MCF 10A (cell line): ENCODE results near the gene EPHA4. TPM values are rescaled to one million over a fixed set of nuclear protein-coding genes. Genes with fewer than 3 reads are reported as not detected.

Source experiments
- BruUV-seq: library from RNA; stranded (reverse); fragments of 400-500 nt; replicated peaks from 2 replicates; lab custom pipeline; 2021; lab: Mats Ljungman, UMichigan
- CTCF ChIA-PET: fragments of 300-600 bp; sonication (Branson Sonifier 250); formaldehyde crosslinking; extraction: SDS; loops from one replicate; lab custom pipeline; 2021; ENCODE audit warnings: antibody characterized with exemption, inconsistent platforms; lab: Yijun Ruan, JAX
- POLR2A ChIA-PET: fragments of 300-600, 350-650 bp; sonication (Branson Sonifier 250); formaldehyde crosslinking; extraction: SDS; loops from one replicate; lab custom pipeline; 2020; ENCODE audit warnings: antibody characterized with exemption, inconsistent platforms; lab: Yijun Ruan, JAX
- DNase-seq: peaks from one replicate; pipeline ENCODE4 v3.0.0-alpha.2; 2018; ENCODE audit not compliant: unreplicated experiment
- H3K27ac Mint-ChIP-seq: one replicate; pipeline ENCODE4 v1.8.0; 2022; ENCODE audit warnings: mild to moderate bottlenecking, low read depth, mixed read lengths; ENCODE audit not compliant: unreplicated experiment
- H3K27me3 Mint-ChIP-seq: one replicate; pipeline ENCODE4 v1.8.0; 2022; ENCODE audit warnings: mixed read lengths; ENCODE audit not compliant: insufficient read depth, unreplicated experiment
- H3K36me3 Mint-ChIP-seq: one replicate; pipeline ENCODE4 v1.8.0; 2022; ENCODE audit warnings: mild to moderate bottlenecking, moderate library complexity, mixed read lengths; ENCODE audit not compliant: insufficient read depth, unreplicated experiment
- H3K4me1 Mint-ChIP-seq: one replicate; pipeline ENCODE4 v1.8.0; 2022; ENCODE audit warnings: mixed read lengths; ENCODE audit not compliant: insufficient read depth, unreplicated experiment
- H3K4me3 Mint-ChIP-seq: one replicate; pipeline ENCODE4 v1.8.0; 2022; ENCODE audit warnings: mild to moderate bottlenecking, moderate library complexity, mixed read lengths; ENCODE audit not compliant: unreplicated experiment
- H3K9me3 Mint-ChIP-seq: one replicate; pipeline ENCODE4 v1.8.0; 2022; ENCODE audit warnings: mixed read lengths; ENCODE audit not compliant: unreplicated experiment
- CTCF ChIP-seq: fragments of 200-600 bp; IDR thresholded peaks from one replicate; pipeline ENCODE4 v1.8.0; 2022; ENCODE audit warnings: antibody characterized with exemption, mild to moderate bottlenecking; ENCODE audit not compliant: unreplicated experiment
- intact Hi-C: fragments of 100-400 bp; cut with micrococcal nuclease; formaldehyde crosslinking; loops from 2 replicates; pipeline ENCODE4 v1.14.1; 2022
- total RNA-seq: library from RNA; stranded (reverse); gene quantifications from 2 replicates; pipeline ENCODE4 v1.2.3, GENCODE V29; 2022

EPHA4 gene
- total RNA-seq, 1 experiment from 2014 or later: 2.0 TPM

- BruUV-seq: no TSS peak
- Mint-ChIP-seq H3K9me3 (no peaks in the 10 kb centered on the region), H3K27me3 (no peaks in the 10 kb centered on the region), H3K4me3 (no peak overlapping the region), H3K27ac (no peak overlapping the region), H3K4me1 (no peaks in the 10 kb centered on the region), H3K36me3 (no peaks in the 10 kb centered on the region)
- intact Hi-C loops: no loop called here
- no peak for DNase-seq
- CTCF ChIA-PET: interaction anchor here (0.7 kb wide), 1 partner anchor 615 kb away, joined by 3 read pairs; no protein-coding TSS in a partner anchor
- POLR2A ChIA-PET: no interaction called here
- TF ChIP-seq CTCF: no peak
Observed at GRCh38 chr2:221420245-221420644, 151.9 kb downstream of the EPHA4 start.

- Mint-ChIP-seq H3K4me3 (no peak overlapping the region), H3K27ac (no peak overlapping the region), H3K4me1 (no peaks in the 10 kb centered on the region), H3K36me3 (no peaks in the 10 kb centered on the region), H3K9me3 (no peaks in the 10 kb centered on the region), H3K27me3 (no peaks in the 10 kb centered on the region)
- intact Hi-C loops: no loop called here
- no TSS peak for BruUV-seq
- DNase-seq: no peak
- ChIA-PET CTCF (no interaction called here), POLR2A (no interaction called here)
- TF ChIP-seq CTCF: no peak
Observed at GRCh38 chr2:221415789-221416188, 156.3 kb downstream of the EPHA4 start.

DNA sequence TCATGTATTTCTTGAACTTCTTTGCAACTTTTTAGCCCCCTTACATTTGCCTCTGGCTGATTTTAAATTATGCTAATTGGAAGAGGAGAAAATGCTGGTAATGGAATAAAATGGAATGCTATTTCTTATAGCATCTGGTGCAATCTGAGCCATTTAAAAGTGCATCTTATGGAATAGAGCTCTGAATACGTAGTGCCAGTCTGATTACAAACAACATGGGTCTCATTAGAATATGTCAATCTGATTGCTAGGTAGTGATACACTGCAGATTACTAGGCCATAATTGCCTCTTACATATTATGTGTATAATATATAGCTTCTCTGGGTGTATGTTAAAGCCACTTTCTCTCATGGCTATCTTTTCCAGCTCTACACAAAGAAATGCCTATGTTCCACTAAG, 159.1 kb downstream of the EPHA4 start:
- no TSS peak for BruUV-seq
- no peak overlapping the region for H3K4me3 Mint-ChIP-seq
- H3K27ac Mint-ChIP-seq: no peak overlapping the region
- no peak for DNase-seq
- intact Hi-C loops: no loop called here
- no peaks in the 10 kb centered on the region for H3K9me3 Mint-ChIP-seq
- ChIA-PET CTCF (interaction anchor here (0.6 kb wide), 3 partner anchors 113 to 1601 kb away, joined by 3 to 5 read pairs (median 3); no protein-coding TSS in a partner anchor), POLR2A (interaction anchor here (0.9 kb wide), 1 partner anchor 27 kb away, joined by 3 read pairs; no protein-coding TSS in a partner anchor)
- no peaks in the 10 kb centered on the region for H3K27me3 Mint-ChIP-seq
- TF ChIP-seq CTCF: no peak
- H3K4me1 Mint-ChIP-seq: no peaks in the 10 kb centered on the region
- H3K36me3 Mint-ChIP-seq: no peaks in the 10 kb centered on the region

- Mint-ChIP-seq H3K27me3 (no peaks in the 10 kb centered on the region), H3K36me3 (no peaks in the 10 kb centered on the region), H3K4me1 (no peaks in the 10 kb centered on the region), H3K4me3 (no peak overlapping the region), H3K27ac (no peak overlapping the region), H3K9me3 (peaks cover 13% of the 10 kb centered on the region)
- intact Hi-C loops: no loop called here
- no peak for DNase-seq
- ChIA-PET POLR2A (interaction anchor here (0.7 kb wide), 1 partner anchor 23 kb away, joined by 3 read pairs; no protein-coding TSS in a partner anchor), CTCF (interaction anchor here (0.6 kb wide), 1 partner anchor 64 kb away, joined by 4 read pairs; no protein-coding TSS in a partner anchor)
- BruUV-seq: no TSS peak
- TF ChIP-seq CTCF: no peak
Observed at GRCh38 chr2:221410487-221410886, 161.6 kb downstream of the EPHA4 start.
